ENCODE results near the gene RABGAP1. TPM values are rescaled to one million over a fixed set of nuclear protein-coding genes. Genes with fewer than 3 reads are reported as not detected.

The RABGAP1 gene
- total RNA-seq, 2 donors from 2014 or later, result 41.9 to 49.7 TPM

DNA sequence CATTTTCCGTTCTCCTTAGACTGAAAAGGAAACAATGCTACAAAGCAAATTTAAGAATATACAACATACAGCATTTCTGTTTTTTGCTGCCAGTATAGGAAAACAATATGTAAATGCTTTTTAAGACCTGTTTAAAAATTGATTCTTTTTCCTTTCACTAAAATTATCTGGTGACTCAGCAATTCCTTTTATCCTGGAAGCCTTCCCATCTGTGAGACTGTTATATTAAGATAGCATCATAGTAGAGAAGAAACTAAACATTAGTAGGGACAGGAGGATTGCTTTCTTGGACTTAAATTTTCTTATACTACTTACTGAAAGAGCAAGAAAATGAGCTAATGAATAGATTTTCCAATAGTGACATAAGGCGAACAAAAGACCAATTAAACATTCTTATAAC is 62.6 kb downstream of the RABGAP1 start:
- Histone ChIP-seq H3K27me3 (ENCODE audit: control insufficient read depth, insufficient read depth, low read length, poor library complexity, severe bottlenecking) (no peaks in the 10 kb centered on the region), H3K9me3 (ENCODE audit: control insufficient read depth, low read length) (no peaks in the 10 kb centered on the region), H3K4me1 (ENCODE audit: control insufficient read depth, insufficient read depth, low read length) (no peaks in the 10 kb centered on the region), H3K4me3 (ENCODE audit: low read length) (no peak overlapping the region), H3K27ac (ENCODE audit: low read depth, low read length) (no peak overlapping the region), H3K9ac (ENCODE audit: extremely low read depth, low read length, poor library complexity, severe bottlenecking) (no peak overlapping the region), H3K36me3 (ENCODE audit: control insufficient read depth, insufficient read depth, low read length) (peaks cover 34% of the 10 kb centered on the region)
- Mint-ChIP-seq H3K27ac (no peak overlapping the region), H3K36me3 (ENCODE audit: low read depth) (peaks cover 30% of the 10 kb centered on the region), H3K27me3 (ENCODE audit: insufficient read depth) (no peaks in the 10 kb centered on the region), H3K4me1 (peaks cover 11% of the 10 kb centered on the region), H3K9me3 (no peaks in the 10 kb centered on the region), H3K4me3 (no peak overlapping the region)
- DNase-seq, result no peak
- TF ChIP-seq CTCF (conservative IDR thresholded peaks at IDR 0.05), result no peak
- WGBS, 2 experiments (ENCODE audit: insufficient coverage in 1 of 2, insufficient read length in 1 of 2), result 80% methylated on average over 1 of the region's 2 CpGs; no CpG with 5 or more reads in 1 of the 2 experiments

DNA sequence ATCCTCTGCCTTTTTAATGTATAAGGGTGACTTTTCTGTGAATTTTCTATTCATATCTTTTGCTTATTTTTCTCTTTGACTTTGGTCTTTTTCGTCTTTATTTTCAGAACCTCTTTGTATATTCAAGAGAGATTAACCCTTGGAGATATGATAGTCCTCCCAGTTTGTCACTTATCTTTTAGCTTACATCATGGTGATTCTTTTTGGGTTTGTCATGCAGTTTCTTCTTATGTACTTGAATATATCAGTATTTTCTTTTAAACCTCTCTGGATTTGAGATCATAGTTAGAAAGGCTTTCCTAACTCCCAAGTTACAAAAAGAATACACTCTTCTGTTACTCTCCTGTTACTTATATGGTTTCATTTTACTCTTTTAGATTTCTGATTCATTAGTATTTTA is 65.1 kb downstream of the RABGAP1 start:
- H3K27ac Mint-ChIP-seq, result no peak overlapping the region
- Histone ChIP-seq H3K4me1 (ENCODE audit: control insufficient read depth, insufficient read depth, low read length) (no peaks in the 10 kb centered on the region), H3K36me3 (ENCODE audit: control insufficient read depth, insufficient read depth, low read length) (peaks cover 36% of the 10 kb centered on the region), H3K27ac (ENCODE audit: low read depth, low read length) (no peak overlapping the region), H3K9me3 (ENCODE audit: control insufficient read depth, low read length) (no peaks in the 10 kb centered on the region), H3K9ac (ENCODE audit: extremely low read depth, low read length, poor library complexity, severe bottlenecking) (no peak overlapping the region), H3K4me3 (ENCODE audit: low read length) (no peak overlapping the region), H3K27me3 (ENCODE audit: control insufficient read depth, insufficient read depth, low read length, poor library complexity, severe bottlenecking) (no peaks in the 10 kb centered on the region)
- no peaks in the 10 kb centered on the region for H3K27me3 Mint-ChIP-seq (ENCODE audit: insufficient read depth)
- no peak for TF ChIP-seq CTCF (conservative IDR thresholded peaks at IDR 0.05)
- 83% methylated on average over 1 of the region's 1 CpG for WGBS, 2 experiments (ENCODE audit: insufficient coverage in 1 of 2, insufficient read length in 1 of 2)
- H3K9me3 Mint-ChIP-seq, result no peaks in the 10 kb centered on the region
- no peak overlapping the region for H3K4me3 Mint-ChIP-seq
- peaks cover 4% of the 10 kb centered on the region for H3K4me1 Mint-ChIP-seq
- peaks cover 20% of the 10 kb centered on the region for H3K36me3 Mint-ChIP-seq (ENCODE audit: low read depth)
- no peak for DNase-seq

DNA sequence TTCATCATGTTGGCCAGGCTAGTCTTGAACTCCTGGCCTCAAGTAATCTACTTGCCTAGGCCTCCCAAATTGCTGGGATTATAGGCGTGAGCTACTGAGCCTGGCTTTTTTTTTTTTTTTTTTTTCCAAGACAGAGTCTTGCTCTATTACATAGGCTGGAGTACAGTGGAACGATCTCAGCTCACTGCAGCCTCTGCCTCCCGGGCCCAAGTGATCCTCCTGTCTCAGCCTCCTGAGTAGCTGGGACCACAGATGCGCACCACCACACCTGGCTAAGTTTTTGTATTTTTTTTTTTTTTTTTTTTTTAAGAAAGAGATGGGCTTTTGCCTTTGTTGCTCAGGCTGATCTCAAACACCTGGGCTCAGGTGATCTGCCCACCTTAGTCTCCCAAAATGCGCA is 66.4 kb downstream of the RABGAP1 start:
- Mint-ChIP-seq H3K36me3 (ENCODE audit: low read depth) (peaks cover 28% of the 10 kb centered on the region), H3K4me3 (no peak overlapping the region), H3K4me1 (peaks cover 4% of the 10 kb centered on the region), H3K27me3 (ENCODE audit: insufficient read depth) (no peaks in the 10 kb centered on the region), H3K9me3 (no peaks in the 10 kb centered on the region), H3K27ac (no peak overlapping the region)
- peaks cover 40% of the 10 kb centered on the region for H3K36me3 ChIP-seq (ENCODE audit: control insufficient read depth, insufficient read depth, low read length)
- H3K27me3 ChIP-seq (ENCODE audit: control insufficient read depth, insufficient read depth, low read length, poor library complexity, severe bottlenecking), result no peaks in the 10 kb centered on the region
- no peak for TF ChIP-seq CTCF (conservative IDR thresholded peaks at IDR 0.05)
- no peaks in the 10 kb centered on the region for H3K4me1 ChIP-seq (ENCODE audit: control insufficient read depth, insufficient read depth, low read length)
- no peak overlapping the region for H3K27ac ChIP-seq (ENCODE audit: low read depth, low read length)
- no peak overlapping the region for H3K9ac ChIP-seq (ENCODE audit: extremely low read depth, low read length, poor library complexity, severe bottlenecking)
- H3K9me3 ChIP-seq (ENCODE audit: control insufficient read depth, low read length), result no peaks in the 10 kb centered on the region
- no peak overlapping the region for H3K4me3 ChIP-seq (ENCODE audit: low read length)
- no peak for DNase-seq
- 75 to 88% methylated on average over 1 to 5 of the region's 5 CpGs for WGBS, 2 experiments (ENCODE audit: insufficient coverage in 1 of 2, insufficient read length in 1 of 2)
